ENCODE results near the gene SCLT1. TPM values are rescaled to one million over a fixed set of nuclear protein-coding genes. Genes with fewer than 3 reads are reported as not detected.

The SCLT1 gene
- total and polyA plus RNA-seq, 2 of the 8 experiments (the other 6 are each of a cell fraction or from before 2014, with no cell fraction given): 4.8 to 13.1 TPM

DNA sequence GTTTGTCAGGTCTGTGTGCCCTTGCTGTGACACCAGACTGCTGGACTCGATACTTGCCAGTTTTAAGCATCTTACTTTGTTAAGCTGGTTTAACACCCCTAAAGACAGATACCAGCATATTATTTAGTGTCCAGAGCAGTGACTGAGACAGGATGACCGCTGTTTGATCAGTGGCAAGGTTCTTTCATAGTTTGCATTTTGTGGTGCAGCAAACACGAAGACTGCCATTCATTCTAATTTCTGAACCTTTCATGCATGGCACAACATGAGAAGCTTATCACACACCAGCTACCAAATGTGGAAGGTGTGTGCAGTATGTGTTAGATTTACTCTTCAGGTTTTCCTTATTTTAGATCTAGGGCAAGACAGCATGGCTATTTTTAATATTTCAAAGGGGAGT lies 255.7 kb downstream of the SCLT1 start:
- Histone ChIP-seq H2BK20ac (ENCODE audit: low read length) (no peak overlapping the region), H2BK12ac (ENCODE audit: low read depth, low read length) (no peak overlapping the region), H2BK5ac (ENCODE audit: low read depth, low read length) (no peak overlapping the region), H2AK5ac (ENCODE audit: low read depth, low read length) (no peak overlapping the region), H4K91ac (replicated peaks; ENCODE audit: insufficient read length, low read length) (no peak overlapping the region), H3K18ac (ENCODE audit: extremely low read depth, low read length) (no peak overlapping the region), H3K79me1 (ENCODE audit: low read depth, low read length) (peaks cover 4% of the 10 kb centered on the region; the same call in 1 of the 2 replicates), H3K27ac (ENCODE audit: low read depth, low read length) (no peak overlapping the region), H2AFZ (ENCODE audit: low read length) (no peak overlapping the region), H3K36me3 (ENCODE audit: control insufficient read depth in 2 of 4, insufficient read depth in 4 of 4, low read length in 3 of 4) (peaks cover 19 to 80% (median 51%) of the 10 kb centered on the region in 4 experiments), H3K27me3 (replicated peaks in 1 of 4; ENCODE audit: control insufficient read depth in 3 of 4, extremely low read depth in 1 of 4, insufficient read depth in 3 of 4, low read length in 3 of 4) (no peaks in the 10 kb centered on the region), H4K20me1 (replicated peaks in 1 of 2; ENCODE audit: control insufficient read depth in 1 of 2, insufficient read depth in 2 of 2, low read length in 2 of 2) (peaks cover 51 to 57% of the 10 kb centered on the region in 2 experiments), H3K9me3 (ENCODE audit: insufficient read depth in 2 of 2, low read depth in 1 of 2, low read length in 1 of 2) (no peaks in the 10 kb centered on the region), H3K4me3 (ENCODE audit: extremely low read depth in 1 of 4, insufficient read depth in 2 of 4, low read depth in 3 of 4, low read length in 4 of 4) (no peak overlapping the region), H3K4me2 (ENCODE audit: insufficient read depth in 1 of 2, low read depth in 2 of 2, low read length in 2 of 2) (no peak overlapping the region; a peak in 1 of 4 replicates), H3K4me1 (replicated peaks in 1 of 4; ENCODE audit: control insufficient read depth in 3 of 4, insufficient read depth in 4 of 4, low read length in 3 of 4) (peaks cover 6 to 19% (median 10%) of the 10 kb centered on the region in 4 experiments; a peak in 6 of 7 replicates), H3K9ac (replicated peaks in 1 of 4; ENCODE audit: extremely low read depth in 1 of 4, low read depth in 3 of 4, low read length in 3 of 4) (no peak overlapping the region), H4K5ac (ENCODE audit: insufficient read length, low read depth, low read length) (no peak overlapping the region), H2BK120ac (replicated peaks; ENCODE audit: low read depth, low read length) (no peak overlapping the region), H2BK15ac (ENCODE audit: low read length) (no peak overlapping the region), H3K4ac (replicated peaks; ENCODE audit: insufficient read length, low read depth, low read length) (no peak overlapping the region), H4K8ac (ENCODE audit: extremely low read depth, insufficient read depth, low read length) (no peak overlapping the region), H3K23me2 (ENCODE audit: low read depth, low read length) (no peaks in the 10 kb centered on the region), H3K79me2 (ENCODE audit: control insufficient read depth in 1 of 2, insufficient read depth in 2 of 2, low read length in 2 of 2) (peaks cover 80 to 100% of the 10 kb centered on the region in 2 experiments), H3K14ac (ENCODE audit: insufficient read length) (no peak overlapping the region), H3K56ac (replicated peaks; ENCODE audit: insufficient read length, low read depth, low read length) (no peak overlapping the region), H3K23ac (ENCODE audit: insufficient read length) (no peak overlapping the region)
- POLR2A ChIA-PET (ENCODE audit: partially characterized antibody): interaction anchor here (0.5 to 21.1 kb wide), 11 partner anchors 8 to 154 kb away, joined by 3 to 204 read pairs (median 4); no protein-coding TSS in a partner anchor
- DNase-seq (ENCODE audit: low read depth in 1 of 2, low spot score in 2 of 2) (no peak), FAIRE-seq (no peak)
- CTCF ChIA-PET (ENCODE audit: partially characterized antibody): interaction anchor here (0.8 to 3.9 kb wide), 5 partner anchors 21 to 263 kb away, joined by 3 to 12 read pairs (median 4); no protein-coding TSS in a partner anchor
- WGBS, 2 experiments (ENCODE audit: extremely low coverage in 1 of 2, insufficient coverage in 1 of 2, insufficient read length in 1 of 2, insufficient replicate concordance in 2 of 2, low coverage in 1 of 2, low lambda C conversion rate in 2 of 2, missing lambda C conversion rate in 1 of 2): 89% methylated on average over 3 of the region's 3 CpGs; no CpG with 5 or more reads in 1 of the 2 experiments
- no peak for TF ChIP-seq POLR2AphosphoS5 (IDR thresholded peaks at IDR 0.05; ENCODE audit: low read depth, low read length)
- TF ChIP-seq TAF1 (IDR thresholded peaks at IDR 0.05; ENCODE audit: low read depth, low read length): no peak
- no peak for TF ChIP-seq EGR1 (IDR thresholded peaks at IDR 0.05; ENCODE audit: borderline replicate concordance, low read depth, low read length)
- TF ChIP-seq, protein P1, sequence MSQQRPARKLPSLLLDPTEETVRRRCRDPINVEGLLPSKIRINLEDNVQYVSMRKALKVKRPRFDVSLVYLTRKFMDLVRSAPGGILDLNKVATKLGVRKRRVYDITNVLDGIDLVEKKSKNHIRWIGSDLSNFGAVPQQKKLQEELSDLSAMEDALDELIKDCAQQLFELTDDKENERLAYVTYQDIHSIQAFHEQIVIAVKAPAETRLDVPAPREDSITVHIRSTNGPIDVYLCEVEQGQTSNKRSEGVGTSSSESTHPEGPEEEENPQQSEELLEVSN (IDR thresholded peaks at IDR 0.05): no peak
- no peak for TF ChIP-seq SAP30 (IDR thresholded peaks at IDR 0.05; ENCODE audit: insufficient read depth, insufficient replicate concordance, low read length)
- no peak for TF ChIP-seq POLR2A (IDR thresholded peaks at IDR 0.05; ENCODE audit: control extremely low read depth in 1 of 2, low read depth in 2 of 2, low read length in 2 of 2)
- no peak for TF ChIP-seq CHD2 (IDR thresholded peaks at IDR 0.05; ENCODE audit: low read length)
- TF ChIP-seq, protein P2, sequence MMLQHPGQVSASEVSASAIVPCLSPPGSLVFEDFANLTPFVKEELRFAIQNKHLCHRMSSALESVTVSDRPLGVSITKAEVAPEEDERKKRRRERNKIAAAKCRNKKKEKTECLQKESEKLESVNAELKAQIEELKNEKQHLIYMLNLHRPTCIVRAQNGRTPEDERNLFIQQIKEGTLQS (IDR thresholded peaks at IDR 0.05; ENCODE audit: insufficient read depth, low read depth, low read length): no peak
- TF ChIP-seq TAF7 (optimal IDR thresholded peaks at IDR 0.05; ENCODE audit: borderline replicate concordance, low read depth, low read length): no peak
- no peak for TF ChIP-seq PHF8 (conservative IDR thresholded peaks at IDR 0.05; ENCODE audit: low read depth, low read length)
- no peak for TF ChIP-seq SIRT6 (IDR thresholded peaks at IDR 0.05; ENCODE audit: low read length)
- TF ChIP-seq SRF (IDR thresholded peaks at IDR 0.05; ENCODE audit: low read depth, low read length): no peak
- TF ChIP-seq TCF12 (IDR thresholded peaks at IDR 0.05; ENCODE audit: low read depth, low read length): no peak
- no peak for TF ChIP-seq SP2 (IDR thresholded peaks at IDR 0.05; ENCODE audit: low read length)

Data from H1 (cell line).